ENCODE measurements around the gene CLSTN3. TPM values are rescaled to one million over a fixed set of nuclear protein-coding genes. Genes with fewer than 3 reads are reported as not detected.

Gene CLSTN3
- total and polyA plus RNA-seq, 10 of the 15 experiments (the other 5 are each of a cell fraction or from before 2014, with no cell fraction given), result 0.09 to 35.9 (median 11.3) TPM

DNA sequence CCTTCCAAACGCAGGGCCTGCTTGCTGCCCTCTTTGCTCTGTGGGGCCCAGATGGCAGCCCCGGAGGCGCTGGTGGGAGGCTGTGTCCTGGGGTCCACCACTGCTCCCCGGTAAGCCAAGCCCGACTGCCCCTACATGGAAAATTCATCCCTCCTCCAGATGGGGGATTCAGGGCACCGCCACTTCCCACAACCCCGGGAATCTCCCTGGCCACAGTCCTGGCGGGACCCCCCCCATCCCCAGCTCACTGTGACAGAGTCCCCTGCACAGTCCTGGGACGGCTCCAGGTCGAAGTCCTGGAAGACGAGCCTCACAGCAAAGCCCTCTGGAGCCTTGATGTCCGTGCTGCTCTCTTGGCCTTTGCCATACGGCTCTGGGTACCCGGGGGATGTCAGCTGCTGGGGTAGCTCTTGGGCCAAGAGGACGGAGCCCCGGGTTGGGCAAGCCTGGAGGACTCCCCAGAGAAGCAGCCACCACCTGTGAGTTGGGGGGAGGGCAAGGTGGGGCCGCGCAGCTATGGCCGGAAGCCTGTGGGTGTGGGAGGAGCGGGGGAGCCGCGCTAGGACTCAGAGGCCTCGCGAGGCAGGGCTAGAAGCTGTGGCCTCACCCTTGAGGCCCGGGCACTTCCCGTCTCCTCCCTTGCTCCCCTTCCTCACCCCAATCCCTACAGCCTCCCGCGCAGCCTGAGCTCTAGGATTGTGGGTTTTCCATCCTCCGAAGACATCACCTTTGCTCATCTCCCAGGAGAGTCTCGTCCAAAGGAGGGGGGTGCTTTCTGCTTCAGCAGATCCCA lies 22.0 kb upstream of the CLSTN3 start (continued):
- peak in 1 of 2 experiments; percentile 60; a peak in 1 of 4 replicates for TF ChIP-seq EP300 (IDR thresholded peaks at IDR 0.05; ENCODE audit: borderline replicate concordance in 1 of 2, control insufficient read depth in 1 of 2, low read depth in 2 of 2, low read length in 2 of 2)
- TF ChIP-seq PML (IDR thresholded peaks at IDR 0.05; ENCODE audit: low read length), result peak; percentile 87; the same call in 1 of the 2 replicates
- peak; percentile 63; the same call in 1 of the 2 replicates for TF ChIP-seq POLR2AphosphoS2 (IDR thresholded peaks at IDR 0.05; ENCODE audit: low read depth, low read length)
- no peak; the same call in 1 of the 2 replicates for TF ChIP-seq ZNF217 (IDR thresholded peaks at IDR 0.05)
- no peak for TF ChIP-seq KAT2A (conservative IDR thresholded peaks at IDR 0.05; ENCODE audit: control insufficient read depth, low read depth, low read length)
- TF ChIP-seq YY1 (IDR thresholded peaks at IDR 0.05; ENCODE audit: low read depth, low read length), result peak; percentile 86
- peak; percentile 95 for TF ChIP-seq CHD2 (IDR thresholded peaks at IDR 0.05; ENCODE audit: borderline replicate concordance, low read depth, low read length)
- no peak for TF ChIP-seq HSF1 (IDR thresholded peaks at IDR 0.05; ENCODE audit: low read depth, low read length)
- TF ChIP-seq, protein P1, sequence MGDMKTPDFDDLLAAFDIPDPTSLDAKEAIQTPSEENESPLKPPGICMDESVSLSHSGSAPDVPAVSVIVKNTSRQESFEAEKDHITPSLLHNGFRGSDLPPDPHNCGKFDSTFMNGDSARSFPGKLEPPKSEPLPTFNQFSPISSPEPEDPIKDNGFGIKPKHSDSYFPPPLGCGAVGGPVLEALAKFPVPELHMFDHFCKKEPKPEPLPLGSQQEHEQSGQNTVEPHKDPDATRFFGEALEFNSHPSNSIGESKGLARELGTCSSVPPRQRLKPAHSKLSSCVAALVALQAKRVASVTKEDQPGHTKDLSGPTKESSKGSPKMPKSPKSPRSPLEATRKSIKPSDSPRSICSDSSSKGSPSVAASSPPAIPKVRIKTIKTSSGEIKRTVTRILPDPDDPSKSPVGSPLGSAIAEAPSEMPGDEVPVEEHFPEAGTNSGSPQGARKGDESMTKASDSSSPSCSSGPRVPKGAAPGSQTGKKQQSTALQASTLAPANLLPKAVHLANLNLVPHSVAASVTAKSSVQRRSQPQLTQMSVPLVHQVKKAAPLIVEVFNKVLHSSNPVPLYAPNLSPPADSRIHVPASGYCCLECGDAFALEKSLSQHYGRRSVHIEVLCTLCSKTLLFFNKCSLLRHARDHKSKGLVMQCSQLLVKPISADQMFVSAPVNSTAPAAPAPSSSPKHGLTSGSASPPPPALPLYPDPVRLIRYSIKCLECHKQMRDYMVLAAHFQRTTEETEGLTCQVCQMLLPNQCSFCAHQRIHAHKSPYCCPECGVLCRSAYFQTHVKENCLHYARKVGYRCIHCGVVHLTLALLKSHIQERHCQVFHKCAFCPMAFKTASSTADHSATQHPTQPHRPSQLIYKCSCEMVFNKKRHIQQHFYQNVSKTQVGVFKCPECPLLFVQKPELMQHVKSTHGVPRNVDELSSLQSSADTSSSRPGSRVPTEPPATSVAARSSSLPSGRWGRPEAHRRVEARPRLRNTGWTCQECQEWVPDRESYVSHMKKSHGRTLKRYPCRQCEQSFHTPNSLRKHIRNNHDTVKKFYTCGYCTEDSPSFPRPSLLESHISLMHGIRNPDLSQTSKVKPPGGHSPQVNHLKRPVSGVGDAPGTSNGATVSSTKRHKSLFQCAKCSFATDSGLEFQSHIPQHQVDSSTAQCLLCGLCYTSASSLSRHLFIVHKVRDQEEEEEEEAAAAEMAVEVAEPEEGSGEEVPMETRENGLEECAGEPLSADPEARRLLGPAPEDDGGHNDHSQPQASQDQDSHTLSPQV (IDR thresholded peaks at IDR 0.05), result no peak
- no peak for TF ChIP-seq SREBF2 (IDR thresholded peaks at IDR 0.05; ENCODE audit: low read length)
- TF ChIP-seq EGR1 (IDR thresholded peaks at IDR 0.05; ENCODE audit: borderline replicate concordance in 1 of 2, low read depth in 2 of 2, low read length in 2 of 2), result peak in 1 of 2 experiments; percentile 91; a peak in 2 of 3 replicates
- peak; percentile 43; the same call in 1 of the 2 replicates for TF ChIP-seq ZBTB40 (IDR thresholded peaks at IDR 0.05; ENCODE audit: borderline replicate concordance)
- TF ChIP-seq WRNIP1 (IDR thresholded peaks at IDR 0.05; ENCODE audit: borderline replicate concordance, low read depth, low read length), result 0 out of 2 replicates have a peak, but pooled peaks have one; percentile 46
- no peak for TF ChIP-seq ESRRA (IDR thresholded peaks at IDR 0.05; ENCODE audit: low read length)
- TF ChIP-seq, protein P2, sequence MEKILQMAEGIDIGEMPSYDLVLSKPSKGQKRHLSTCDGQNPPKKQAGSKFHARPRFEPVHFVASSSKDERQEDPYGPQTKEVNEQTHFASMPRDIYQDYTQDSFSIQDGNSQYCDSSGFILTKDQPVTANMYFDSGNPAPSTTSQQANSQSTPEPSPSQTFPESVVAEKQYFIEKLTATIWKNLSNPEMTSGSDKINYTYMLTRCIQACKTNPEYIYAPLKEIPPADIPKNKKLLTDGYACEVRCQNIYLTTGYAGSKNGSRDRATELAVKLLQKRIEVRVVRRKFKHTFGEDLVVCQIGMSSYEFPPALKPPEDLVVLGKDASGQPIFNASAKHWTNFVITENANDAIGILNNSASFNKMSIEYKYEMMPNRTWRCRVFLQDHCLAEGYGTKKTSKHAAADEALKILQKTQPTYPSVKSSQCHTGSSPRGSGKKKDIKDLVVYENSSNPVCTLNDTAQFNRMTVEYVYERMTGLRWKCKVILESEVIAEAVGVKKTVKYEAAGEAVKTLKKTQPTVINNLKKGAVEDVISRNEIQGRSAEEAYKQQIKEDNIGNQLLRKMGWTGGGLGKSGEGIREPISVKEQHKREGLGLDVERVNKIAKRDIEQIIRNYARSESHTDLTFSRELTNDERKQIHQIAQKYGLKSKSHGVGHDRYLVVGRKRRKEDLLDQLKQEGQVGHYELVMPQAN (conservative IDR thresholded peaks at IDR 0.05), result peak; percentile 69
- peak; percentile 65 for TF ChIP-seq SMAD1 (IDR thresholded peaks at IDR 0.05; ENCODE audit: low read depth, partially characterized antibody)
